WERI-Rb-1 (cell line): ENCODE results near the gene MDFI.

Source experiments
- DNase-seq: peaks from one replicate; pipeline ENCODE4 v3.0.0-alpha.2; 2020
- H3K27ac ChIP-seq: fragments of 250-450 bp; sonication (Bioruptor Pico); 2 replicates; pipeline ENCODE4 v1.5.1; 2020; ENCODE audit warnings: mild to moderate bottlenecking, moderate library complexity
- H3K27me3 ChIP-seq: fragments of 250-450 bp; sonication (Bioruptor Pico); 2 replicates; pipeline ENCODE4 v1.5.1; 2021; ENCODE audit warnings: mild to moderate bottlenecking, low read depth, moderate library complexity; ENCODE audit not compliant: insufficient read depth, severe bottlenecking
- H3K36me3 ChIP-seq: fragments of 250-450 bp; sonication (Bioruptor Pico); 2 replicates; pipeline ENCODE4 v1.5.1; 2020; ENCODE audit warnings: mild to moderate bottlenecking, moderate library complexity
- H3K4me3 ChIP-seq: 2 replicates; pipeline ENCODE4 v1.5.1; 2011; ENCODE audit warnings: low read depth, mild to moderate bottlenecking, control low read depth, low read length
- H3K9me3 ChIP-seq: fragments of 250-450 bp; sonication (Bioruptor Pico); 2 replicates; pipeline ENCODE4 v1.5.1; 2021; ENCODE audit warnings: mild to moderate bottlenecking, moderate library complexity; ENCODE audit not compliant: severe bottlenecking
- CTCF ChIP-seq: IDR thresholded peaks from 2 replicates; pipeline ENCODE4 v1.5.1; 2011; ENCODE audit warnings: low read depth, mild to moderate bottlenecking, control low read depth, inconsistent platforms, low read length

MDFI gene

GRCh38 chr6:41630946-41631345 is 7.3 kb upstream of the MDFI start:
- DNase-seq, result no peak
- Histone ChIP-seq H3K4me3 (no peak overlapping the region), H3K27me3 (no peaks in the 10 kb centered on the region), H3K27ac (no peak overlapping the region), H3K9me3 (no peaks in the 10 kb centered on the region), H3K36me3 (no peaks in the 10 kb centered on the region)
- TF ChIP-seq CTCF, result no peak

GRCh38 chr6:41633056-41633634 is 5.1 kb upstream of the MDFI start:
- Histone ChIP-seq H3K9me3 (no peaks in the 10 kb centered on the region), H3K27me3 (no peaks in the 10 kb centered on the region), H3K36me3 (no peaks in the 10 kb centered on the region), H3K27ac (no peak overlapping the region), H3K4me3 (no peak overlapping the region)
- no peak for DNase-seq
- TF ChIP-seq CTCF, result no peak

- no peak for TF ChIP-seq CTCF
Observed at GRCh38 chr6:41634657-41635056, 3.6 kb upstream of the MDFI start.

GRCh38 chr6:41635365-41635764 is 2.9 kb upstream of the MDFI start:
- Histone ChIP-seq H3K4me3 (no peak overlapping the region), H3K27ac (no peak overlapping the region), H3K9me3 (no peaks in the 10 kb centered on the region), H3K27me3 (no peaks in the 10 kb centered on the region), H3K36me3 (peaks cover 10% of the 10 kb centered on the region)
- no peak for DNase-seq
- no peak for TF ChIP-seq CTCF

More at GRCh38 chr6:41634657-41635056, 3.6 kb upstream of the MDFI start:
- Histone ChIP-seq H3K36me3 (peaks cover 4% of the 10 kb centered on the region), H3K9me3 (no peaks in the 10 kb centered on the region), H3K4me3 (no peak overlapping the region), H3K27ac (no peak overlapping the region), H3K27me3 (no peaks in the 10 kb centered on the region)
- no peak for DNase-seq

- Histone ChIP-seq H3K4me3 (no peak overlapping the region), H3K27ac (no peak overlapping the region; the same call in 1 of the 2 replicates), H3K27me3 (no peaks in the 10 kb centered on the region), H3K36me3 (peaks cover 18% of the 10 kb centered on the region), H3K9me3 (no peaks in the 10 kb centered on the region)
- TF ChIP-seq CTCF, result no peak
- DNase-seq, result no peak
Observed at GRCh38 chr6:41636833-41637193, 1.5 kb upstream of the MDFI start.
